CD4-positive, alpha-beta T cell (primary cell): ENCODE measurements around the gene MINDY4B. TPM values are rescaled to one million over a fixed set of nuclear protein-coding genes. Genes with fewer than 3 reads are reported as not detected.

Experiments used
- ATAC-seq: fragments of 200-7000 bp; cut with Tn5 transposase; one replicate; pipeline ENCODE4 v1.10.0; 2022; ENCODE audit warnings: mild to moderate bottlenecking; ENCODE audit not compliant: poor library complexity
- CTCF ChIA-PET: fragments of 350-600 bp; sonication (Branson Sonifier 250); formaldehyde crosslinking; loops from one replicate; lab custom pipeline; 2021; ENCODE audit warnings: antibody characterized with exemption, inconsistent platforms; lab: Charles Lee
- POLR2A ChIA-PET: fragments of 350-600 bp; sonication (Branson Sonifier 250); formaldehyde crosslinking; loops from one replicate; lab custom pipeline; 2021; ENCODE audit warnings: antibody characterized with exemption, inconsistent platforms; lab: Charles Lee
- DNase-seq, 14 experiments: peaks; one replicate each; pipeline ENCODE4 v3.0.0-alpha.2; 2013 to 2020; ENCODE audit warnings: mixed read lengths in 2 of 14
- H3K27ac ChIP-seq, 2 donors: one replicate each; pipeline versions ENCODE4 v1.5.1 to v1.7.0; 2013; ENCODE audit warnings: low read length in 2 of 2, low read depth in 1 of 2, mild to moderate bottlenecking in 1 of 2
- H3K27me3 ChIP-seq, 2 experiments: 1 replicate in 1 of 2; 2 replicates in 1 of 2; pipeline versions ENCODE4 v1.6.1 to v1.7.0; 2013; ENCODE audit warnings: low read length in 2 of 2, control low read depth in 1 of 2, mild to moderate bottlenecking in 1 of 2, moderate library complexity in 1 of 2; ENCODE audit not compliant: insufficient read depth in 2 of 2, control insufficient read depth in 1 of 2
- H3K36me3 ChIP-seq: one replicate; pipeline ENCODE4 v1.6.1; 2013; ENCODE audit warnings: low read length, control low read depth; ENCODE audit not compliant: insufficient read depth
- H3K4me1 ChIP-seq: one replicate; pipeline ENCODE4 v1.6.1; 2013; ENCODE audit warnings: low read length, control low read depth; ENCODE audit not compliant: insufficient read depth
- H3K4me3 ChIP-seq: one replicate; pipeline ENCODE4 v1.5.1; 2013; ENCODE audit warnings: mild to moderate bottlenecking, low read length, moderate library complexity
- H3K9me3 ChIP-seq, 2 experiments: 1 replicate in 1 of 2; 2 replicates in 1 of 2; pipeline versions ENCODE4 v1.6.1 to v1.7.0; 2013; ENCODE audit warnings: low read length in 2 of 2, mild to moderate bottlenecking in 2 of 2, control low read depth in 1 of 2, moderate library complexity in 1 of 2; ENCODE audit not compliant: control insufficient read depth in 1 of 2, insufficient read depth in 1 of 2
- H3K27ac Mint-ChIP-seq: one replicate; pipeline ENCODE4 v1.8.0; 2020; ENCODE audit warnings: mixed read lengths
- H3K27me3 Mint-ChIP-seq: one replicate; pipeline ENCODE4 v1.8.0; 2021; ENCODE audit warnings: mixed read lengths
- H3K36me3 Mint-ChIP-seq: one replicate; pipeline ENCODE4 v1.8.0; 2021; ENCODE audit warnings: low read depth, mixed read lengths
- H3K4me1 Mint-ChIP-seq: one replicate; pipeline ENCODE4 v1.8.0; 2021; ENCODE audit warnings: low read depth, mixed read lengths
- H3K4me3 Mint-ChIP-seq: one replicate; pipeline ENCODE4 v1.8.0; 2020; ENCODE audit warnings: mild to moderate bottlenecking, mixed read lengths
- H3K9me3 Mint-ChIP-seq: one replicate; pipeline ENCODE4 v1.8.0; 2020; ENCODE audit warnings: mixed read lengths
- intact Hi-C, 2 experiments: fragments of 100-400 bp; cut with DNase I in 1 of 2; cut with micrococcal nuclease in 1 of 2; formaldehyde crosslinking; loops; one replicate each; pipeline versions ENCODE4 v1.15.1 to v1.9.0; 2023 to 2025; cut with DNase I, micrococcal nuclease
- total RNA-seq, 174 experiments: library from RNA in 2 of 174; stranded (reverse) in 2 of 174; gene quantifications; one replicate each; pipeline ENCODE4 v1.2.3 and lab custom pipeline; 2021 to 2026
- TF ChIP-seq, protein P1 (sequence below): fragments of 200-600 bp; IDR thresholded peaks from one replicate; pipeline ENCODE4 v1.8.0; 2022; ENCODE audit warnings: antibody characterized with exemption, mild to moderate bottlenecking

MINDY4B gene
- total RNA-seq, 2 experiments from 2014 or later, result not detected

DNA sequence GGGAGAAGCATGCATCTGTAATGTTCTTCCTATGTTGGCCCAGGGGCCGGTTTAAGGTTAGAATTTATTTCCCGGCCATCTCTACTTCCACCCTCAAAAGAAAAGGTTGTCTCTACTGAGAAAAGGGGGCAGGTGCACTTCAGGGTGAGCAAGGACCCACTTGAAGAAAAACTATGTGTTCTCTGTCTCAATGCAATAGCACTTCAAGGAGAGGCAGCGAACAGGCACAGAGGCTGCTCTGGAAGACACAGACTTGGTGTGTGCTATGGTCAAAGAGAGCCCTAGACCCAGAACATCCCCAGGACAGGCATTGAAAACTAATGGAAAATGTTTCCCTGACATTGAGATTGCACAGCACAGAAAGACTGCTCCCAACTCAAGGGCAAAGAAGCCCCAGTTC lies 7.6 kb downstream of the MINDY4B start:
- H3K4me1 Mint-ChIP-seq, result no peaks in the 10 kb centered on the region
- Histone ChIP-seq H3K36me3 (no peaks in the 10 kb centered on the region), H3K9me3 (no peaks in the 10 kb centered on the region), H3K4me1 (no peaks in the 10 kb centered on the region), H3K4me3 (no peak overlapping the region), H3K27me3 (peaks cover 4% of the 10 kb centered on the region in 2 experiments), H3K27ac (no peak overlapping the region)
- DNase-seq (no peak), ATAC-seq (no peak)
- no peaks in the 10 kb centered on the region for H3K9me3 Mint-ChIP-seq
- TF ChIP-seq, protein P1, sequence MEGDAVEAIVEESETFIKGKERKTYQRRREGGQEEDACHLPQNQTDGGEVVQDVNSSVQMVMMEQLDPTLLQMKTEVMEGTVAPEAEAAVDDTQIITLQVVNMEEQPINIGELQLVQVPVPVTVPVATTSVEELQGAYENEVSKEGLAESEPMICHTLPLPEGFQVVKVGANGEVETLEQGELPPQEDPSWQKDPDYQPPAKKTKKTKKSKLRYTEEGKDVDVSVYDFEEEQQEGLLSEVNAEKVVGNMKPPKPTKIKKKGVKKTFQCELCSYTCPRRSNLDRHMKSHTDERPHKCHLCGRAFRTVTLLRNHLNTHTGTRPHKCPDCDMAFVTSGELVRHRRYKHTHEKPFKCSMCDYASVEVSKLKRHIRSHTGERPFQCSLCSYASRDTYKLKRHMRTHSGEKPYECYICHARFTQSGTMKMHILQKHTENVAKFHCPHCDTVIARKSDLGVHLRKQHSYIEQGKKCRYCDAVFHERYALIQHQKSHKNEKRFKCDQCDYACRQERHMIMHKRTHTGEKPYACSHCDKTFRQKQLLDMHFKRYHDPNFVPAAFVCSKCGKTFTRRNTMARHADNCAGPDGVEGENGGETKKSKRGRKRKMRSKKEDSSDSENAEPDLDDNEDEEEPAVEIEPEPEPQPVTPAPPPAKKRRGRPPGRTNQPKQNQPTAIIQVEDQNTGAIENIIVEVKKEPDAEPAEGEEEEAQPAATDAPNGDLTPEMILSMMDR, result no peak
- no peak overlapping the region for H3K27ac Mint-ChIP-seq
- ChIA-PET CTCF (no interaction called here), POLR2A (no interaction called here)
- intact Hi-C loops, result no loop called here
- no peaks in the 10 kb centered on the region for H3K36me3 Mint-ChIP-seq
- no peak overlapping the region for H3K4me3 Mint-ChIP-seq
- H3K27me3 Mint-ChIP-seq, result peaks cover 6% of the 10 kb centered on the region

DNA sequence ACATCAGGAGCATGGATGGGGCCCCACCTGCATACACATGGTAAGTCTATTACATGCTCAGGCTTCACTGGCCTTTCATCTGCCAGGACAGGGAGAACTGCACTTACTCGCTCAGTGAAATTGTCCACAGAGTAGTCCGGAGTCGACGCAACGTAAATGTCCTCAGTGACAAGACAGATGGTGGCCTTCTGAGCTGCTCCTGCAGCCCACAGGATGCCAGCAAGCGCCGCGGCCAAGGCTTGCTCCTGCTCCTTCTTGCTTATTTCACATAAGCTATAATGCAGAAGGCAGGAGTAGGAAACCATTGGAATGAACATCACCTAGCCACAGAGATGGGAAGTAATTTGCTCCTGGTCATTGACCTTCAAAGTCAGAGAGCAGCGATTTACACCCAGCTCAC lies 14.4 kb downstream of the MINDY4B start:
- intact Hi-C loops, result no loop called here

DNA sequence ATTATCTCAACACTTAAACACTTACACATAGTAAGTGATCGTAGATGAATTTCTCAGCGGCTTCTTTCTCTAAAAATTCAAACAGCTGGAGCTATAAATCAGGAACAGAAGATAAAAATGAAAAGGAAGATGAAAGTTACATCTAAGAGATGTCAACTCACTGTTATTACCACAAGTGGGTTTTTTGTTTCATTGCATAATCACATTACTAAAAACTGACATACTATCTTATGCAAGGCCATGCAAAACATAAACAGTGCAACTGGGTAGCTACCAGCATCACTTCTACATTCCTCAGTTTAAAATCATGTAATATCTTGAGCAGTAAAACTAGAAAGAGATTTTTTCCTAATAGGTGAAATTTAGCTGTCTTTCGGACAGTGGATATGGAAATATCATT lies 14.9 kb downstream of the MINDY4B start:
- Mint-ChIP-seq H3K4me1 (no peaks in the 10 kb centered on the region), H3K4me3 (no peak overlapping the region), H3K9me3 (peaks cover 2% of the 10 kb centered on the region), H3K36me3 (no peaks in the 10 kb centered on the region), H3K27me3 (peaks cover 20% of the 10 kb centered on the region), H3K27ac (no peak overlapping the region)
- ChIA-PET CTCF (no interaction called here), POLR2A (no interaction called here)
- TF ChIP-seq, protein P1, result no peak
- Histone ChIP-seq H3K27me3 (peaks cover 0 to 2% of the 10 kb centered on the region in 2 experiments), H3K4me1 (no peaks in the 10 kb centered on the region), H3K9me3 (no peaks in the 10 kb centered on the region), H3K4me3 (no peak overlapping the region), H3K36me3 (no peaks in the 10 kb centered on the region), H3K27ac (no peak overlapping the region)
- peak in 2 of 14 experiments; percentile 28 to 31 for DNase-seq
- ATAC-seq, result no peak
- intact Hi-C loops, result no loop called here

More for the DNA sequence above, 14.4 kb downstream of the MINDY4B start:
- no peaks in the 10 kb centered on the region for H3K36me3 ChIP-seq
- Mint-ChIP-seq H3K27ac (no peak overlapping the region), H3K4me3 (no peak overlapping the region), H3K36me3 (no peaks in the 10 kb centered on the region), H3K27me3 (peaks cover 20% of the 10 kb centered on the region), H3K9me3 (peaks cover 2% of the 10 kb centered on the region), H3K4me1 (no peaks in the 10 kb centered on the region)
- TF ChIP-seq, protein P1, result no peak
- H3K27ac ChIP-seq, result no peak overlapping the region
- ChIA-PET POLR2A (no interaction called here), CTCF (no interaction called here)
- H3K4me3 ChIP-seq, result no peak overlapping the region
- peaks cover 0 to 2% of the 10 kb centered on the region in 2 experiments for H3K27me3 ChIP-seq
- ATAC-seq, result no peak
- H3K9me3 ChIP-seq, result no peaks in the 10 kb centered on the region
- no peaks in the 10 kb centered on the region for H3K4me1 ChIP-seq
- DNase-seq, result no peak
